HepG2 (cell line): ENCODE data around the gene DCC. TPM values are rescaled to one million over a fixed set of nuclear protein-coding genes. Genes with fewer than 3 reads are reported as not detected.

ENCODE experiments used
- HINFP ChIP-seq: sonication (generic); formaldehyde crosslinking; IDR thresholded peaks from 2 replicates; pipeline ENCODE4 v1.4.0; 2020; ENCODE audit warnings: low read depth, mild to moderate bottlenecking, missing genetic modification reagents
- HOXA5 ChIP-seq: sonication (generic); formaldehyde crosslinking; IDR thresholded peaks from 2 replicates; pipeline ENCODE4 v1.4.0; 2020; ENCODE audit warnings: missing genetic modification reagents
- MBNL3 ChIP-seq: fragments of 250-450 bp; sonication (Bioruptor Pico); conservative IDR thresholded peaks from 2 replicates; pipeline ENCODE4 v1.8.0; 2022; ENCODE audit warnings: mild to moderate bottlenecking, inconsistent platforms
- MED1 ChIP-seq: sonication (generic); formaldehyde crosslinking; IDR thresholded peaks from 2 replicates; pipeline ENCODE4 v1.4.0; 2020; ENCODE audit warnings: missing genetic modification reagents
- PLSCR1 ChIP-seq: sonication (generic); formaldehyde crosslinking; IDR thresholded peaks from 2 replicates; pipeline ENCODE4 v1.5.0; 2020; ENCODE audit warnings: missing genetic modification reagents, mild to moderate bottlenecking, borderline replicate concordance
- SCMH1 ChIP-seq: sonication (generic); formaldehyde crosslinking; IDR thresholded peaks from 2 replicates; pipeline ENCODE4 v1.9.0; 2021; ENCODE audit warnings: missing genetic modification reagents, mild to moderate bottlenecking, borderline replicate concordance
- SP5 ChIP-seq: IDR thresholded peaks from 2 replicates; pipeline ENCODE4 v1.6.1; 2016; ENCODE audit warnings: low read depth, borderline replicate concordance
- SRY ChIP-seq: sonication (generic); formaldehyde crosslinking; IDR thresholded peaks from 2 replicates; pipeline ENCODE4 v1.8.0; 2022; ENCODE audit warnings: mild to moderate bottlenecking, missing genetic modification reagents
- SUZ12 ChIP-seq: fragments of 150-350 bp; IDR thresholded peaks from 2 replicates; pipeline ENCODE4 v1.6.1; 2014; ENCODE audit warnings: low read depth, low read length
- TOE1 ChIP-seq: sonication (generic); formaldehyde crosslinking; IDR thresholded peaks from 2 replicates; pipeline ENCODE4 v1.4.0; 2020; ENCODE audit warnings: mild to moderate bottlenecking, missing genetic modification reagents
- TP53 ChIP-seq: sonication (generic); formaldehyde crosslinking; conservative IDR thresholded peaks from 2 replicates; pipeline ENCODE4 v1.4.0; 2020; ENCODE audit warnings: missing genetic modification reagents
- ZNF160 ChIP-seq: sonication (generic); formaldehyde crosslinking; IDR thresholded peaks from 2 replicates; pipeline ENCODE4 v1.8.0; 2022; ENCODE audit warnings: mild to moderate bottlenecking, inconsistent platforms, missing genetic modification reagents
- ZNF318 ChIP-seq: sonication (generic); formaldehyde crosslinking; IDR thresholded peaks from 2 replicates; pipeline ENCODE4 v1.4.0; 2020; ENCODE audit warnings: mild to moderate bottlenecking, missing genetic modification reagents
- ZNF501 ChIP-seq: sonication (generic); formaldehyde crosslinking; IDR thresholded peaks from 2 replicates; pipeline ENCODE4 v1.5.1; 2020; ENCODE audit warnings: mild to moderate bottlenecking, moderate library complexity, missing genetic modification reagents
- polyA plus RNA-seq, 8 experiments: library from polyadenylated mRNA; depleted of rRNA in 3 of 8; stranded (reverse) in 7 of 8; unstranded in 1 of 8; fragments of >200 nt; fragmentation: Illumina TruSeq in 4 of 8; extraction: Trizol in 4 of 8; gene quantifications; 2 replicates each; pipeline versions ENCODE4 v1.2.1 to v1.2.3, GENCODE V29; 2011 to 2016; ENCODE audit warnings: low read depth in 4 of 8, missing spikeins in 1 of 8, mixed read lengths in 1 of 8; ENCODE audit not compliant: insufficient read depth in 1 of 8
- total RNA-seq, 5 experiments: library from RNA; depleted of rRNA; stranded (reverse); fragments of >200 nt; fragmentation: Illumina TruSeq; extraction: Trizol; gene quantifications; 2 replicates each; pipeline ENCODE4 v1.2.3, GENCODE V29; 2016; ENCODE audit warnings: low read depth in 1 of 5
- TF ChIP-seq, protein P1 (sequence below): sonication (generic); formaldehyde crosslinking; IDR thresholded peaks from 2 replicates; pipeline ENCODE4 v1.4.0; 2020; ENCODE audit warnings: missing genetic modification reagents, mild to moderate bottlenecking, borderline replicate concordance

The DCC gene
- total and polyA plus RNA-seq, 2 of the 13 experiments (the other 11 are each of a cell fraction or from before 2014, with no cell fraction given): not detected

DNA sequence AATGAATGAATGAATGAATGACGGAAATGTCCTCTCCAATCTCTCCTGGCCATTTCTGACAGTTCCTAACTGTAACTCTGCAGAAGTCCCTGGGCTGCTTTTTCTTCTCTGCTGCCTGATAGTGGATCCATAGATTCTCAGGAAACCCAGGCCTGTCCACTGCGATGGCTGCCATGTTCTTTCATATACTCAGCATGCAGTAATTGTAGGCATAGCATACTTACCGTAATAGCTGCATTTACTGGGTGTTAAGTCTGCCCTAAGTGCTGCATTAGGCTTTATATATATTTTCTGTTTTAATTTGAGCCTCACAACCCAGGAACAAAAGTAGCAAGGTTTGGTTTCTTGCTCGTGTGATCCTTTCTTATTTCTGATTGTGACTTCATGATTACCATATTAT, 122.9 kb downstream of the DCC start (continued):
- TF ChIP-seq HINFP (no peak), MED1 (CRISPR knock-in tag) (no peak), SCMH1 (CRISPR knock-in tag) (no peak), SRY (CRISPR knock-in tag) (no peak), ZNF160 (no peak), PLSCR1 (CRISPR knock-in tag) (no peak), MBNL3 (no peak), ZNF501 (CRISPR knock-in tag) (no peak), ZNF318 (no peak), TOE1 (CRISPR knock-in tag) (no peak), HOXA5 (CRISPR knock-in tag) (no peak), SUZ12 (no peak), SP5 (CRISPR knock-in tag) (no peak), TP53 (no peak)
- TF ChIP-seq, protein P1, sequence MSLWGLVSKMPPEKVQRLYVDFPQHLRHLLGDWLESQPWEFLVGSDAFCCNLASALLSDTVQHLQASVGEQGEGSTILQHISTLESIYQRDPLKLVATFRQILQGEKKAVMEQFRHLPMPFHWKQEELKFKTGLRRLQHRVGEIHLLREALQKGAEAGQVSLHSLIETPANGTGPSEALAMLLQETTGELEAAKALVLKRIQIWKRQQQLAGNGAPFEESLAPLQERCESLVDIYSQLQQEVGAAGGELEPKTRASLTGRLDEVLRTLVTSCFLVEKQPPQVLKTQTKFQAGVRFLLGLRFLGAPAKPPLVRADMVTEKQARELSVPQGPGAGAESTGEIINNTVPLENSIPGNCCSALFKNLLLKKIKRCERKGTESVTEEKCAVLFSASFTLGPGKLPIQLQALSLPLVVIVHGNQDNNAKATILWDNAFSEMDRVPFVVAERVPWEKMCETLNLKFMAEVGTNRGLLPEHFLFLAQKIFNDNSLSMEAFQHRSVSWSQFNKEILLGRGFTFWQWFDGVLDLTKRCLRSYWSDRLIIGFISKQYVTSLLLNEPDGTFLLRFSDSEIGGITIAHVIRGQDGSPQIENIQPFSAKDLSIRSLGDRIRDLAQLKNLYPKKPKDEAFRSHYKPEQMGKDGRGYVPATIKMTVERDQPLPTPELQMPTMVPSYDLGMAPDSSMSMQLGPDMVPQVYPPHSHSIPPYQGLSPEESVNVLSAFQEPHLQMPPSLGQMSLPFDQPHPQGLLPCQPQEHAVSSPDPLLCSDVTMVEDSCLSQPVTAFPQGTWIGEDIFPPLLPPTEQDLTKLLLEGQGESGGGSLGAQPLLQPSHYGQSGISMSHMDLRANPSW: no peak
- TF ChIP-seq, all 625 proteins: peak for 0
